DMS53 (cell line): ENCODE measurements around the gene EYS.
A peak's percentile ranks its signal among the peaks of the same experiment; 100 is the strongest.
"Not testable (repeated sequence)": the region's sequence is repeated elsewhere in the genome, so short reads cannot be mapped to it uniquely, and the experiment has no call there.

Experiments
- DNase-seq: peaks from one replicate; lab custom pipeline; 2025; lab: John Stamatoyannopoulos, UW

The EYS gene

GRCh38 chr6:63897952-63898351 is 1809.1 kb downstream of the EYS start:
- no peak for DNase-seq

- DNase-seq = no peak
These were observed 1809.6 kb downstream of the EYS start for GRCh38 chr6:63897459-63897858.

- DNase-seq = no peak
These were observed 1818.6 kb downstream of the EYS start for GRCh38 chr6:63888416-63888815.

- DNase-seq = not testable (repeated sequence)
These were observed 1819.2 kb downstream of the EYS start for GRCh38 chr6:63887804-63888203.

- DNase-seq = no peak
These were observed 1819.8 kb downstream of the EYS start for GRCh38 chr6:63887002-63887751.

- no peak for DNase-seq
These were observed 1820.7 kb downstream of the EYS start for GRCh38 chr6:63886341-63886740.

GRCh38 chr6:63883597-63883996 is 1823.4 kb downstream of the EYS start:
- no peak for DNase-seq

GRCh38 chr6:63882208-63882607 is 1824.8 kb downstream of the EYS start:
- peak; percentile 45 for DNase-seq

GRCh38 chr6:63881791-63882190 is 1825.2 kb downstream of the EYS start:
- no peak for DNase-seq

GRCh38 chr6:63872233-63872632 is 1834.8 kb downstream of the EYS start:
- DNase-seq = no peak

GRCh38 chr6:63868351-63868750 is 1838.7 kb downstream of the EYS start:
- no peak for DNase-seq

- DNase-seq = no peak
These were observed 1842.2 kb downstream of the EYS start for GRCh38 chr6:63864671-63865318.

GRCh38 chr6:63864061-63864460 is 1843.0 kb downstream of the EYS start:
- no peak for DNase-seq

GRCh38 chr6:63862486-63863198 is 1844.4 kb downstream of the EYS start:
- no peak for DNase-seq

- DNase-seq = peak; percentile 43
These were observed 1847.5 kb downstream of the EYS start for GRCh38 chr6:63859528-63859927.

GRCh38 chr6:63858691-63859090 is 1848.3 kb downstream of the EYS start:
- no peak for DNase-seq

GRCh38 chr6:63856271-63856670 is 1850.8 kb downstream of the EYS start:
- DNase-seq = no peak

- DNase-seq = no peak
These were observed 1862.7 kb downstream of the EYS start for GRCh38 chr6:63844287-63844686.

- peak; percentile 73 for DNase-seq
These were observed 1867.5 kb downstream of the EYS start for GRCh38 chr6:63839485-63839884.

- DNase-seq = not testable (repeated sequence)
These were observed 1878.3 kb downstream of the EYS start for GRCh38 chr6:63828678-63829077.

GRCh38 chr6:63824722-63825121 is 1882.3 kb downstream of the EYS start:
- no peak for DNase-seq

- DNase-seq = no peak
These were observed 1885.6 kb downstream of the EYS start for GRCh38 chr6:63821442-63821841.

- DNase-seq = no peak
These were observed 1887.2 kb downstream of the EYS start for GRCh38 chr6:63819831-63820230.
